ENCODE results near the gene ANAPC5. TPM values are rescaled to one million over a fixed set of nuclear protein-coding genes. Genes with fewer than 3 reads are reported as not detected.
"Not testable (repeated sequence)": the region's sequence is repeated elsewhere in the genome, so short reads cannot be mapped to it uniquely, and the experiment has no call there.

The ANAPC5 gene
- total RNA-seq, 1 donor from 2014 or later: 111 TPM

- no peak for DNase-seq (ENCODE audit: low read depth, low spot score)
- peak; percentile 27 for TF ChIP-seq CTCF (conservative IDR thresholded peaks at IDR 0.05)
Measured at GRCh38 chr12:121383601-121384021, 31.4 kb upstream of the ANAPC5 start.

GRCh38 chr12:121379945-121380344 is 27.7 kb upstream of the ANAPC5 start:
- Mint-ChIP-seq H3K9me3 (peaks cover under 1% of the 10 kb centered on the region), H3K4me3 (no peak overlapping the region), H3K27me3 (ENCODE audit: low read depth) (no peaks in the 10 kb centered on the region), H3K4me1 (no peaks in the 10 kb centered on the region), H3K36me3 (ENCODE audit: low read depth) (no peaks in the 10 kb centered on the region), H3K27ac (ENCODE audit: unreplicated experiment) (no peak overlapping the region)
- TF ChIP-seq CTCF (conservative IDR thresholded peaks at IDR 0.05): no peak
- DNase-seq (ENCODE audit: low read depth, low spot score): no peak

More at GRCh38 chr12:121383601-121384021, 31.4 kb upstream of the ANAPC5 start:
- Mint-ChIP-seq H3K4me1 (no peaks in the 10 kb centered on the region), H3K27me3 (ENCODE audit: low read depth) (no peaks in the 10 kb centered on the region), H3K9me3 (no peaks in the 10 kb centered on the region), H3K36me3 (ENCODE audit: low read depth) (no peaks in the 10 kb centered on the region), H3K27ac (ENCODE audit: unreplicated experiment) (no peak overlapping the region), H3K4me3 (no peak overlapping the region)

- H3K27me3 Mint-ChIP-seq (ENCODE audit: low read depth): no peaks in the 10 kb centered on the region
- no peak overlapping the region for H3K27ac Mint-ChIP-seq (ENCODE audit: unreplicated experiment)
- H3K36me3 Mint-ChIP-seq (ENCODE audit: low read depth): no peaks in the 10 kb centered on the region
- no peak for TF ChIP-seq CTCF (conservative IDR thresholded peaks at IDR 0.05)
- no peak for DNase-seq (ENCODE audit: low read depth, low spot score)
- H3K9me3 Mint-ChIP-seq: peaks cover 3% of the 10 kb centered on the region
- no peak overlapping the region for H3K4me3 Mint-ChIP-seq
- H3K4me1 Mint-ChIP-seq: no peaks in the 10 kb centered on the region
Measured at GRCh38 chr12:121378736-121379135, 26.5 kb upstream of the ANAPC5 start.

- H3K36me3 Mint-ChIP-seq (ENCODE audit: low read depth): no peaks in the 10 kb centered on the region
- DNase-seq (ENCODE audit: low read depth, low spot score): no peak
- H3K4me1 Mint-ChIP-seq: no peaks in the 10 kb centered on the region
- no peak overlapping the region for H3K27ac Mint-ChIP-seq (ENCODE audit: unreplicated experiment)
- no peak overlapping the region for H3K4me3 Mint-ChIP-seq
- peaks cover 3% of the 10 kb centered on the region for H3K9me3 Mint-ChIP-seq
- H3K27me3 Mint-ChIP-seq (ENCODE audit: low read depth): no peaks in the 10 kb centered on the region
- TF ChIP-seq CTCF (conservative IDR thresholded peaks at IDR 0.05): no peak
Measured at GRCh38 chr12:121376754-121377697, 24.8 kb upstream of the ANAPC5 start.

GRCh38 chr12:121374945-121375584 is 22.9 kb upstream of the ANAPC5 start:
- not testable (repeated sequence) for H3K9me3 Mint-ChIP-seq; H3K4me3 Mint-ChIP-seq; DNase-seq (ENCODE audit: low read depth, low spot score); H3K27ac Mint-ChIP-seq (ENCODE audit: unreplicated experiment); H3K27me3 Mint-ChIP-seq (ENCODE audit: low read depth); H3K4me1 Mint-ChIP-seq; H3K36me3 Mint-ChIP-seq (ENCODE audit: low read depth)

GRCh38 chr12:121374336-121374735 is 22.1 kb upstream of the ANAPC5 start:
- not testable (repeated sequence) for H3K9me3 Mint-ChIP-seq; H3K27ac Mint-ChIP-seq (ENCODE audit: unreplicated experiment); H3K4me1 Mint-ChIP-seq; H3K27me3 Mint-ChIP-seq (ENCODE audit: low read depth); DNase-seq (ENCODE audit: low read depth, low spot score); H3K36me3 Mint-ChIP-seq (ENCODE audit: low read depth); H3K4me3 Mint-ChIP-seq

All from neural crest cell (in vitro differentiated cells).